GM12878 (cell line): ENCODE measurements around the gene ITGB1BP2. TPM values are rescaled to one million over a fixed set of nuclear protein-coding genes. Genes with fewer than 3 reads are reported as not detected.

Experiments used
- ATAC-seq: fragments of 200-7000 bp; cut with Tn5 transposase; 3 replicates; pipeline ENCODE4 v1.9.1; 2020; ENCODE audit warnings: mild to moderate bottlenecking, moderate library complexity
- BruUV-seq: library from RNA; stranded (reverse); fragments of 400-500 nt; replicated peaks from 2 replicates; lab custom pipeline; 2021; lab: Mats Ljungman, UMichigan
- CTCF ChIA-PET: fragments of 300-600 bp; sonication (Branson Sonifier 250); formaldehyde crosslinking; extraction: SDS; loops from one replicate; lab custom pipeline; 2021; ENCODE audit warnings: inconsistent platforms; lab: Yijun Ruan, JAX
- POLR2A ChIA-PET: fragments of 350-600 bp; formaldehyde crosslinking; extraction: SDS; loops from one replicate; lab custom pipeline; 2021; ENCODE audit warnings: inconsistent platforms; lab: Charles Lee
- RAD21 ChIA-PET: fragments of 300-600 bp; sonication (Branson Sonifier 250); formaldehyde crosslinking; loops from one replicate; lab custom pipeline; 2023; ENCODE audit warnings: antibody characterized with exemption; ENCODE audit not compliant: unreplicated experiment; lab: Charles Lee
- SMC1A ChIA-PET: fragments of 300-600 bp; sonication (Branson Sonifier 250); formaldehyde crosslinking; loops from one replicate; lab custom pipeline; 2023; ENCODE audit not compliant: unreplicated experiment, uncharacterized antibody; lab: Charles Lee
- DNase-seq: peaks from one replicate; pipeline ENCODE4 v3.0.0-alpha.2; 2011; ENCODE audit warnings: low read depth, low spot score
- FAIRE-seq: peaks from 3 replicates; lab custom pipeline; 2011; peaks lifted over from hg19 to GRCh38; lab: Jason Lieb, UNC
- H2AFZ ChIP-seq: 2 replicates; pipeline ENCODE4 v1.6.0; 2011; ENCODE audit warnings: low read depth, low read length, control low read depth; ENCODE audit not compliant: control insufficient read depth
- H3K27ac ChIP-seq: 2 replicates; pipeline ENCODE4 v1.5.1; 2011; ENCODE audit warnings: control low read depth; ENCODE audit not compliant: control insufficient read depth, insufficient read depth
- H3K27me3 ChIP-seq, 2 experiments: replicated peaks in 1 of 2; 2 replicates each; pipeline versions ENCODE4 v1.6.0 to v1.6.1; 2011; ENCODE audit warnings: low read length in 1 of 2; ENCODE audit not compliant: control insufficient read depth in 2 of 2, insufficient read depth in 2 of 2
- H3K36me3 ChIP-seq, 2 experiments: 2 replicates each; pipeline ENCODE4 v1.5.1; 2011; ENCODE audit warnings: low read length in 1 of 2; ENCODE audit not compliant: control insufficient read depth in 2 of 2, insufficient read depth in 2 of 2
- H3K4me1 ChIP-seq: 2 replicates; pipeline ENCODE4 v1.6.1; 2011; ENCODE audit warnings: mild to moderate bottlenecking, low read length, moderate library complexity, mixed read lengths; ENCODE audit not compliant: control insufficient read depth, insufficient read depth
- H3K4me2 ChIP-seq: 2 replicates; pipeline ENCODE4 v1.6.0; 2011; ENCODE audit warnings: control low read depth; ENCODE audit not compliant: control insufficient read depth, insufficient read depth
- H3K4me3 ChIP-seq: fragments of 200-600 bp; sonication (generic); 2 replicates; pipeline ENCODE4 v1.5.1; 2016
- H3K79me2 ChIP-seq: 2 replicates; pipeline ENCODE4 v1.6.0; 2011; ENCODE audit warnings: low read length; ENCODE audit not compliant: control insufficient read depth, insufficient read depth
- H3K9ac ChIP-seq: 2 replicates; pipeline ENCODE4 v1.8.0; 2011; ENCODE audit warnings: low read length, control low read depth, mixed read lengths; ENCODE audit not compliant: control insufficient read depth, insufficient read depth
- H3K9me3 ChIP-seq: replicated peaks from 3 replicates; pipeline ENCODE4 v1.5.1; 2011; ENCODE audit warnings: mild to moderate bottlenecking, low read length; ENCODE audit not compliant: control insufficient read depth, insufficient read depth
- H4K20me1 ChIP-seq: 2 replicates; pipeline ENCODE4 v1.6.0; 2011; ENCODE audit not compliant: control insufficient read depth, insufficient read depth
- DPF2 ChIP-seq: fragments of 450-650 bp; IDR thresholded peaks from 2 replicates; pipeline ENCODE4 v1.6.1; 2017; ENCODE audit warnings: mild to moderate bottlenecking
- GABPA ChIP-seq: IDR thresholded peaks from 2 replicates; pipeline ENCODE4 v1.6.1; 2014; ENCODE audit warnings: antibody characterized with exemption, low read depth, mild to moderate bottlenecking, inconsistent platforms
- HSF1 ChIP-seq: fragments of 150-350 bp; IDR thresholded peaks from 2 replicates; pipeline ENCODE4 v1.6.1; 2014; ENCODE audit warnings: mild to moderate bottlenecking, low read depth, low read length
- MLLT1 ChIP-seq: fragments of 450-650 bp; IDR thresholded peaks from 2 replicates; pipeline ENCODE4 v1.6.1; 2016; ENCODE audit warnings: mild to moderate bottlenecking
- MTA3 ChIP-seq: IDR thresholded peaks from 2 replicates; pipeline ENCODE4 v1.6.1; 2012; ENCODE audit warnings: low read length, inconsistent platforms, borderline replicate concordance
- PAX5 ChIP-seq: IDR thresholded peaks from 2 replicates; pipeline ENCODE4 v1.6.1; 2011; ENCODE audit warnings: low read depth, low read length, borderline replicate concordance
- SKIL ChIP-seq: fragments of 450-650 bp; IDR thresholded peaks from 2 replicates; pipeline ENCODE4 v1.6.1; 2017; ENCODE audit warnings: mild to moderate bottlenecking, low read depth, inconsistent platforms; ENCODE audit not compliant: poor library complexity, severe bottlenecking
- SMC3 ChIP-seq: IDR thresholded peaks from 2 replicates; pipeline ENCODE4 v1.6.1; 2011; ENCODE audit warnings: low read length, improper control_type of control experiment, borderline replicate concordance
- ZBTB33 ChIP-seq: fragments of 450-650 bp; IDR thresholded peaks from 2 replicates; pipeline ENCODE4 v1.6.1; 2017; ENCODE audit warnings: mild to moderate bottlenecking
- WGBS: methylation state at CpG from one replicate; pipeline ENCODE4 v1.1.6; 2016; ENCODE audit warnings: low lambda C conversion rate; ENCODE audit not compliant: insufficient replicate concordance, insufficient coverage; ENCODE audit errors: missing lambda C conversion rate; 5-methylcytosine and 5-hydroxymethylcytosine counted together
- in situ Hi-C: fragments of 300-500 bp; cut with MboI; formaldehyde crosslinking; loops from 9 replicates; pipeline ENCODE4 v1.14.3; 2018; ENCODE audit warnings: mixed read lengths
- intact Hi-C: fragments of 100-400 bp; cut with micrococcal nuclease; formaldehyde crosslinking; loops from one replicate; pipeline ENCODE4 v1.14.2; 2022; ENCODE audit not compliant: unreplicated experiment
- polyA plus RNA-seq, 11 experiments: library from polyadenylated mRNA; depleted of rRNA in 4 of 11; unstranded in 6 of 11; stranded (reverse) in 5 of 11; fragments of >200 nt; fragmentation: Nextera tagmentation in 4 of 11; fragmentation: Illumina TruSeq in 1 of 11; extraction: Ambion mirVana in 4 of 11; extraction: Trizol in 1 of 11; gene quantifications; 1 replicate in 1 of 11; 2 replicates in 10 of 11; pipeline versions ENCODE4 v1.2.1 to v1.2.3, GENCODE V29; 2011 to 2016; ENCODE audit warnings: inconsistent platforms in 2 of 11, missing spikeins in 2 of 11, low read depth in 1 of 11
- total RNA-seq, 4 experiments: library from RNA; depleted of rRNA in 3 of 4; stranded (reverse); fragments of >200 nt in 3 of 4; fragmentation: Illumina TruSeq in 1 of 4; extraction: Trizol in 1 of 4; gene quantifications; 2 replicates each; pipeline versions ENCODE4 v1.2.1 to v1.2.3, GENCODE V29; 2013 to 2021

Gene ITGB1BP2
- total and polyA plus RNA-seq, 10 of the 15 experiments (the other 5 are each of a cell fraction or from before 2014, with no cell fraction given) = 0.50 to 2.9 (median 1.7) TPM

- POLR2A ChIA-PET = interaction anchor here (1.2 kb wide), 1 partner anchor 9 kb away, joined by 3 read pairs; the partner anchor contains the start of gene NONO
- Histone ChIP-seq H3K9ac (no peak overlapping the region), H3K9me3 (no peaks in the 10 kb centered on the region), H3K4me1 (no peaks in the 10 kb centered on the region), H4K20me1 (no peaks in the 10 kb centered on the region), H3K27ac (no peak overlapping the region), H3K4me2 (no peak overlapping the region), H3K27me3 (no peaks in the 10 kb centered on the region), H3K4me3 (no peak overlapping the region), H2AFZ (no peak overlapping the region), H3K79me2 (peaks cover 16% of the 10 kb centered on the region)
- intact Hi-C loops = no loop called here
- CTCF ChIA-PET = no interaction called here
- RAD21 ChIA-PET = no interaction called here
- FAIRE-seq (no peak), DNase-seq (no peak), ATAC-seq (no peak)
- SMC1A ChIA-PET = no interaction called here
- 53% methylated on average over 7 of the region's 7 CpGs for WGBS
- TF ChIP-seq HSF1 (no peak), MTA3 (no peak), DPF2 (no peak), GABPA (no peak), MLLT1 (no peak), ZBTB33 (no peak), PAX5 (no peak), SMC3 (no peak), SKIL (no peak)
- TF ChIP-seq, all 136 proteins: peak for 0
- H3K36me3 ChIP-seq = peaks cover 0 to 11% of the 10 kb centered on the region in 2 experiments
- in situ Hi-C loops = no loop called here
- BruUV-seq = no TSS peak
Measured at GRCh38 chrX:71292669-71293365, 8.7 kb upstream of the ITGB1BP2 start.
